Mucosa of stomach (tissue), 1 donor: Measurements from ENCODE around the gene STAT5A.
"Not testable (repeated sequence)": the region's sequence is repeated elsewhere in the genome, so short reads cannot be mapped to it uniquely, and the experiment has no call there.

ENCODE experiments used
- H3K27me3 ChIP-seq: one replicate; pipeline ENCODE4 v1.7.0; 2013; ENCODE audit warnings: mild to moderate bottlenecking, low read length; ENCODE audit not compliant: control insufficient read depth, insufficient read depth
- H3K36me3 ChIP-seq: one replicate; pipeline ENCODE4 v1.7.0; 2013; ENCODE audit warnings: low read length; ENCODE audit not compliant: control insufficient read depth, insufficient read depth
- H3K4me1 ChIP-seq: one replicate; pipeline ENCODE4 v1.7.0; 2013; ENCODE audit warnings: mild to moderate bottlenecking, low read length; ENCODE audit not compliant: control insufficient read depth, insufficient read depth
- H3K4me3 ChIP-seq: one replicate; pipeline ENCODE4 v1.7.0; 2013; ENCODE audit warnings: low read length
- H3K9ac ChIP-seq: one replicate; pipeline ENCODE4 v1.7.0; 2013; ENCODE audit warnings: mild to moderate bottlenecking, low read length, moderate library complexity
- H3K9me3 ChIP-seq: one replicate; pipeline ENCODE4 v1.7.0; 2013; ENCODE audit warnings: mild to moderate bottlenecking, low read length, moderate library complexity; ENCODE audit not compliant: control insufficient read depth
- donor health status: Pancreatic carcinoma.

STAT5A gene

GRCh38 chr17:42249681-42250446 lies 38.4 kb upstream of the STAT5A start:
- H3K9ac ChIP-seq: no peak overlapping the region
- H3K4me1 ChIP-seq: no peaks in the 10 kb centered on the region
- no peaks in the 10 kb centered on the region for H3K27me3 ChIP-seq
- H3K36me3 ChIP-seq: no peaks in the 10 kb centered on the region
- no peaks in the 10 kb centered on the region for H3K9me3 ChIP-seq
- H3K4me3 ChIP-seq: no peak overlapping the region

- no peaks in the 10 kb centered on the region for H3K36me3 ChIP-seq
- H3K4me1 ChIP-seq: no peaks in the 10 kb centered on the region
- no peak overlapping the region for H3K9ac ChIP-seq
- H3K9me3 ChIP-seq: no peaks in the 10 kb centered on the region
- H3K27me3 ChIP-seq: no peaks in the 10 kb centered on the region
- no peak overlapping the region for H3K4me3 ChIP-seq
Measured at GRCh38 chr17:42251115-42251514, 37.2 kb upstream of the STAT5A start.

GRCh38 chr17:42252597-42253550 lies 35.4 kb upstream of the STAT5A start:
- Histone ChIP-seq H3K36me3 (no peaks in the 10 kb centered on the region), H3K4me1 (no peaks in the 10 kb centered on the region), H3K27me3 (no peaks in the 10 kb centered on the region), H3K4me3 (no peak overlapping the region), H3K9ac (no peak overlapping the region), H3K9me3 (no peaks in the 10 kb centered on the region)

- H3K4me1 ChIP-seq: no peaks in the 10 kb centered on the region
- H3K36me3 ChIP-seq: no peaks in the 10 kb centered on the region
- H3K9ac ChIP-seq: no peak overlapping the region
- no peaks in the 10 kb centered on the region for H3K27me3 ChIP-seq
- no peaks in the 10 kb centered on the region for H3K9me3 ChIP-seq
- no peak overlapping the region for H3K4me3 ChIP-seq
Measured at GRCh38 chr17:42253578-42253977, 34.7 kb upstream of the STAT5A start.

- Histone ChIP-seq H3K36me3 (no peaks in the 10 kb centered on the region), H3K4me3 (no peak overlapping the region), H3K9ac (no peak overlapping the region), H3K9me3 (no peaks in the 10 kb centered on the region), H3K27me3 (no peaks in the 10 kb centered on the region), H3K4me1 (no peaks in the 10 kb centered on the region)
Measured at GRCh38 chr17:42255445-42255844, 32.9 kb upstream of the STAT5A start.

GRCh38 chr17:42260318-42260717 lies 28.0 kb upstream of the STAT5A start:
- Histone ChIP-seq H3K9ac (no peak overlapping the region), H3K4me1 (no peaks in the 10 kb centered on the region), H3K27me3 (no peaks in the 10 kb centered on the region), H3K4me3 (no peak overlapping the region), H3K36me3 (no peaks in the 10 kb centered on the region), H3K9me3 (no peaks in the 10 kb centered on the region)

GRCh38 chr17:42264366-42264765 lies 23.9 kb upstream of the STAT5A start:
- H3K9me3 ChIP-seq, H3K27me3 ChIP-seq, H3K9ac ChIP-seq, H3K4me3 ChIP-seq, H3K4me1 ChIP-seq, H3K36me3 ChIP-seq: not testable (repeated sequence)

GRCh38 chr17:42266462-42266861 lies 21.8 kb upstream of the STAT5A start:
- Histone ChIP-seq H3K4me3 (no peak overlapping the region), H3K27me3 (no peaks in the 10 kb centered on the region), H3K9me3 (no peaks in the 10 kb centered on the region), H3K9ac (no peak overlapping the region), H3K4me1 (no peaks in the 10 kb centered on the region), H3K36me3 (no peaks in the 10 kb centered on the region)

GRCh38 chr17:42266918-42267766 lies 21.2 kb upstream of the STAT5A start:
- Histone ChIP-seq H3K36me3 (no peaks in the 10 kb centered on the region), H3K4me1 (no peaks in the 10 kb centered on the region), H3K9ac (no peak overlapping the region), H3K27me3 (no peaks in the 10 kb centered on the region), H3K9me3 (no peaks in the 10 kb centered on the region), H3K4me3 (no peak overlapping the region)

GRCh38 chr17:42268236-42268635 lies 20.1 kb upstream of the STAT5A start:
- no peaks in the 10 kb centered on the region for H3K36me3 ChIP-seq
- H3K4me1 ChIP-seq: no peaks in the 10 kb centered on the region
- no peak overlapping the region for H3K9ac ChIP-seq
- no peaks in the 10 kb centered on the region for H3K9me3 ChIP-seq
- no peak overlapping the region for H3K4me3 ChIP-seq
- no peaks in the 10 kb centered on the region for H3K27me3 ChIP-seq

GRCh38 chr17:42270170-42270535 lies 18.1 kb upstream of the STAT5A start:
- Histone ChIP-seq H3K36me3 (no peaks in the 10 kb centered on the region), H3K4me3 (no peak overlapping the region), H3K4me1 (no peaks in the 10 kb centered on the region), H3K9ac (no peak overlapping the region), H3K27me3 (no peaks in the 10 kb centered on the region), H3K9me3 (no peaks in the 10 kb centered on the region)
